Measurements from ENCODE around the gene ENKUR.

The ENKUR gene

DNA sequence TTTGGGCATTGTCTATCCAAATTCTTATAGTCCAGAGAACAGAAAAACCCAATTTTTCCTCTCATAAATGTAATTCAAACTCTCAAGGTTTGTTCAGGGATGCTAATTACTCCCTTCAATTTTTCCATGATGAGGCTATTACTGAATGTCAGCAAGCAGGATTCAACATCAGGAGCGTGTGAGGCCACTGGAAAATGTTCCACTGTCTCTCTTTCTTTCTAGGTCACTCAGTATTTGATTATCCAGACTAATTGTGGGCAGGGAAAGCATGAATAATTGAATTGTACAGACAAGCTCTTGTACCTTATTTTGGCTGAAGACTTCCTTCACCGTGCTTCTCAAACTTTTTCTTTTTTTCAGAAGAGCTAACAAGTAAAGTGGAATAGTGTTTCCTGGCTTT is 31.1 kb upstream of the ENKUR start:
- Histone ChIP-seq H3K4me3 (ENCODE audit: low read depth in 1 of 2, low read length in 2 of 2) (no peak overlapping the region), H3K27ac (ENCODE audit: low read length) (no peak overlapping the region), H4K20me1 (ENCODE audit: insufficient read depth, low read length) (no peaks in the 10 kb centered on the region), H3K4me2 (ENCODE audit: insufficient read depth, low read length) (no peak overlapping the region), H2AFZ (ENCODE audit: low read depth, low read length) (no peak overlapping the region), H3K79me2 (ENCODE audit: insufficient read depth, low read length) (no peaks in the 10 kb centered on the region), H3K36me3 (ENCODE audit: insufficient read depth, low read length) (no peaks in the 10 kb centered on the region), H3K27me3 (ENCODE audit: insufficient read depth, low read length, poor library complexity) (peaks cover 15% of the 10 kb centered on the region), H3K9ac (ENCODE audit: low read depth, low read length) (no peak overlapping the region), H3K4me1 (ENCODE audit: insufficient read depth, low read length) (no peaks in the 10 kb centered on the region), H3K9me3 (ENCODE audit: insufficient read depth, low read length, severe bottlenecking) (no peaks in the 10 kb centered on the region)
- TF ChIP-seq EZH2 (IDR thresholded peaks at IDR 0.05; ENCODE audit: borderline replicate concordance, low read depth, low read length, severe bottlenecking) (no peak), CTCF (IDR thresholded peaks at IDR 0.05; ENCODE audit: borderline replicate concordance, extremely low read depth, low read length, poor library complexity, severe bottlenecking) (no peak)
- no peak for ATAC-seq (ENCODE audit: insufficient read depth, low read depth)
- DNase-seq = no peak

- no peak overlapping the region for H3K4me3 ChIP-seq (ENCODE audit: low read depth in 1 of 2, low read length in 2 of 2)
- no peaks in the 10 kb centered on the region for H3K4me1 ChIP-seq (ENCODE audit: insufficient read depth, low read length)
- H3K79me2 ChIP-seq (ENCODE audit: insufficient read depth, low read length) = no peaks in the 10 kb centered on the region
- no peak overlapping the region for H3K4me2 ChIP-seq (ENCODE audit: insufficient read depth, low read length)
- ATAC-seq (ENCODE audit: insufficient read depth, low read depth) = no peak
- peaks cover 15% of the 10 kb centered on the region for H3K27me3 ChIP-seq (ENCODE audit: insufficient read depth, low read length, poor library complexity)
- no peak for DNase-seq
- H2AFZ ChIP-seq (ENCODE audit: low read depth, low read length) = no peak overlapping the region
- H3K9me3 ChIP-seq (ENCODE audit: insufficient read depth, low read length, severe bottlenecking) = no peaks in the 10 kb centered on the region
- TF ChIP-seq EZH2 (IDR thresholded peaks at IDR 0.05; ENCODE audit: borderline replicate concordance, low read depth, low read length, severe bottlenecking) (no peak), CTCF (IDR thresholded peaks at IDR 0.05; ENCODE audit: borderline replicate concordance, extremely low read depth, low read length, poor library complexity, severe bottlenecking) (no peak)
- no peaks in the 10 kb centered on the region for H3K36me3 ChIP-seq (ENCODE audit: insufficient read depth, low read length)
- H3K27ac ChIP-seq (ENCODE audit: low read length) = no peak overlapping the region
- H3K9ac ChIP-seq (ENCODE audit: low read depth, low read length) = no peak overlapping the region
- no peaks in the 10 kb centered on the region for H4K20me1 ChIP-seq (ENCODE audit: insufficient read depth, low read length)
Observed at GRCh38 chr10:25046641-25047040, 30.7 kb upstream of the ENKUR start.

DNA sequence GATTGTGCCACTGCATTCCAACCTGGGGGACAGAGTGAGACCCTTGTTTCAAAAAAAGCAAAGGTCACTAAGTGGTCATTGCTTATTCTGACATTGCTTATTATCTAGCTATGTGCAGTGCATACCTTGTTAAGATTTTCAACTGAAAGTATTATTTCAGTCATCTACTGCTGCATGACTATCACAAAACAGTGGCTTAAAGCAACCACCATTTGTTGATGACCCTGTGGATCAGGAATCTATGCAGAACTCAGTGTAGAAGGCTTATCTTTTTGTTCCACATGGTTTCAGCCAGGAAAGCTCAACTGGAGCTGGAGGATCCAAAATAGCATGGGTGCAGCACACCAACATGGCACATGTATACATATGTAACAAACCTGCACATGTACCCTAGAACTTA is 23.6 kb upstream of the ENKUR start:
- peaks cover 5% of the 10 kb centered on the region for H3K27me3 ChIP-seq (ENCODE audit: insufficient read depth, low read length, poor library complexity)
- H3K4me2 ChIP-seq (ENCODE audit: insufficient read depth, low read length) = no peak overlapping the region
- no peak overlapping the region for H3K27ac ChIP-seq (ENCODE audit: low read length)
- no peaks in the 10 kb centered on the region for H3K79me2 ChIP-seq (ENCODE audit: insufficient read depth, low read length)
- no peak overlapping the region for H3K9ac ChIP-seq (ENCODE audit: low read depth, low read length)
- H4K20me1 ChIP-seq (ENCODE audit: insufficient read depth, low read length) = no peaks in the 10 kb centered on the region
- H3K4me1 ChIP-seq (ENCODE audit: insufficient read depth, low read length) = no peaks in the 10 kb centered on the region
- TF ChIP-seq CTCF (IDR thresholded peaks at IDR 0.05; ENCODE audit: borderline replicate concordance, extremely low read depth, low read length, poor library complexity, severe bottlenecking) (no peak), EZH2 (IDR thresholded peaks at IDR 0.05; ENCODE audit: borderline replicate concordance, low read depth, low read length, severe bottlenecking) (no peak)
- no peaks in the 10 kb centered on the region for H3K36me3 ChIP-seq (ENCODE audit: insufficient read depth, low read length)
- H2AFZ ChIP-seq (ENCODE audit: low read depth, low read length) = no peak overlapping the region
- no peaks in the 10 kb centered on the region for H3K9me3 ChIP-seq (ENCODE audit: insufficient read depth, low read length, severe bottlenecking)
- no peak for DNase-seq
- no peak for ATAC-seq (ENCODE audit: insufficient read depth, low read depth)
- H3K4me3 ChIP-seq (ENCODE audit: low read depth in 1 of 2, low read length in 2 of 2) = no peak overlapping the region

DNA sequence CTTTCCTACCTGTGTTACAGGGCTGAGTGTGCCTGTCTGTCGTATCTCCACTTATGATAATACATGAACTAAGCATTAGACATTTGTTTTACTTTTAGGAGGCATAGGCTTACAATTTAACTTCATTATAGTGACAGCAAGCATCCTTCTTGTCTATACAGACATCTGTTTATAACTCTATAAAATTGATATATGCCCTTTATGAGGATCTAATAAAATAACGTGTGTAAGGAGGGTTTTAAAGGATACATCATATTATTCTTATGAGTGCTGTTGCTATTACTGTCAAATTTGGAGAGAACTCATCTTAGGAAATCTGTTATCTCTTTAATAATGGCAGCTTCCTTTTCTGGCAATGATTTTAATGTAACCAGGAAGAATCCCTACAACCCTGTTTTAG is 22.4 kb upstream of the ENKUR start:
- Histone ChIP-seq H3K4me3 (ENCODE audit: low read depth in 1 of 2, low read length in 2 of 2) (no peak overlapping the region), H3K4me2 (ENCODE audit: insufficient read depth, low read length) (no peak overlapping the region), H3K36me3 (ENCODE audit: insufficient read depth, low read length) (no peaks in the 10 kb centered on the region), H4K20me1 (ENCODE audit: insufficient read depth, low read length) (no peaks in the 10 kb centered on the region), H3K9me3 (ENCODE audit: insufficient read depth, low read length, severe bottlenecking) (no peaks in the 10 kb centered on the region), H3K79me2 (ENCODE audit: insufficient read depth, low read length) (no peaks in the 10 kb centered on the region), H3K27me3 (ENCODE audit: insufficient read depth, low read length, poor library complexity) (no peaks in the 10 kb centered on the region), H3K9ac (ENCODE audit: low read depth, low read length) (no peak overlapping the region), H3K4me1 (ENCODE audit: insufficient read depth, low read length) (no peaks in the 10 kb centered on the region), H2AFZ (ENCODE audit: low read depth, low read length) (no peak overlapping the region), H3K27ac (ENCODE audit: low read length) (no peak overlapping the region)
- no peak for TF ChIP-seq EZH2 (IDR thresholded peaks at IDR 0.05; ENCODE audit: borderline replicate concordance, low read depth, low read length, severe bottlenecking)
- TF ChIP-seq CTCF (IDR thresholded peaks at IDR 0.05; ENCODE audit: borderline replicate concordance, extremely low read depth, low read length, poor library complexity, severe bottlenecking) = no peak
- ATAC-seq (ENCODE audit: insufficient read depth, low read depth) (no peak), DNase-seq (no peak)

All from DND-41 (cell line).